Choroid plexus epithelial cell (primary cell): ENCODE measurements around the gene INTS7.
A peak's percentile ranks its signal among the peaks of the same experiment; 100 is the strongest.
"Not testable (repeated sequence)": the region's sequence is repeated elsewhere in the genome, so short reads cannot be mapped to it uniquely, and the experiment has no call there.

Experiments
- DNase-seq: peaks from one replicate; pipeline ENCODE4 v3.0.0-alpha.2; 2010; ENCODE audit warnings: low read depth
- H3K4me3 ChIP-seq: 2 replicates; pipeline ENCODE4 v1.5.1; 2011; ENCODE audit warnings: low read depth, mild to moderate bottlenecking, control low read depth, low read length, moderate library complexity
- CTCF ChIP-seq: conservative IDR thresholded peaks from 2 replicates; pipeline ENCODE4 v1.5.1; 2011; ENCODE audit warnings: low read depth, mild to moderate bottlenecking, control low read depth, inconsistent platforms, low read length, moderate library complexity

INTS7 gene

GRCh38 chr1:211921579-211922095, 113.7 kb downstream of the INTS7 start:
- H3K4me3 ChIP-seq: no peak overlapping the region
- no peak for DNase-seq
- TF ChIP-seq CTCF: no peak

GRCh38 chr1:211920602-211921226, 114.6 kb downstream of the INTS7 start:
- no peak for DNase-seq
- TF ChIP-seq CTCF: no peak
- no peak overlapping the region for H3K4me3 ChIP-seq

GRCh38 chr1:211920141-211920572, 115.2 kb downstream of the INTS7 start:
- TF ChIP-seq CTCF: no peak
- peak; percentile 81 for DNase-seq
- no peak overlapping the region for H3K4me3 ChIP-seq

- H3K4me3 ChIP-seq: no peak overlapping the region
- TF ChIP-seq CTCF: no peak
- no peak for DNase-seq
Measured at GRCh38 chr1:211918843-211919414, 116.4 kb downstream of the INTS7 start.

- not testable (repeated sequence) for DNase-seq, H3K4me3 ChIP-seq
Measured at GRCh38 chr1:211916458-211916857, 118.9 kb downstream of the INTS7 start.

- DNase-seq: no peak
- H3K4me3 ChIP-seq: no peak overlapping the region
- TF ChIP-seq CTCF: no peak
Measured at GRCh38 chr1:211915924-211916323, 119.4 kb downstream of the INTS7 start.

- no peak for DNase-seq
- TF ChIP-seq CTCF: no peak
- no peak overlapping the region for H3K4me3 ChIP-seq
Measured at GRCh38 chr1:211912844-211913432, 122.4 kb downstream of the INTS7 start.
